Measurements from ENCODE around the gene OSBPL10. TPM values are rescaled to one million over a fixed set of nuclear protein-coding genes. Genes with fewer than 3 reads are reported as not detected.
"Not testable (repeated sequence)": the region's sequence is repeated elsewhere in the genome, so short reads cannot be mapped to it uniquely, and the experiment has no call there.

The OSBPL10 gene
- total RNA-seq, 1 donor from 2014 or later: 17.3 TPM

- no peak for DNase-seq (ENCODE audit: low read depth, low spot score)
Observed at GRCh38 chr3:31891876-31892455, 89.1 kb downstream of the OSBPL10 start.

- DNase-seq (ENCODE audit: low read depth, low spot score): no peak
Observed at GRCh38 chr3:31890742-31891469, 90.2 kb downstream of the OSBPL10 start.

DNA sequence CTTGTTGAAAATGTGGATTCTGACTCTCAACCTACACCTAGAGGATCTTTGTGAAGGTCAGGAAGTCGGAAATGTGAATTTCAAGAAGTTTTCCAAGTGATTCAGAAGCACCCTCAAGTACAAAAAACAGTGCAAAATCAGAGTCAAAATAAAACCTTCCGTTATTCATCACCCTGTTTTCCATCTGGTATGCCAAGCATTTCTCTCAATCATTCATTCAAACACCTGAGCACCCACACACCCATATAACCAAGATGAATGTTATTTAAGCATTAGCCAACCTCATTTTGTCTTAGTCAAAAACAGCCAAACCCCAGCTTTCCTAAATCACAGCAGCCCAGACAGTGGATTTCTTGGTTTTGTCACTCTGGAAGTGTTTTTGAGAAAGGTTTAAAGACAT, 91.1 kb downstream of the OSBPL10 start:
- no peak for DNase-seq (ENCODE audit: low read depth, low spot score)

DNA sequence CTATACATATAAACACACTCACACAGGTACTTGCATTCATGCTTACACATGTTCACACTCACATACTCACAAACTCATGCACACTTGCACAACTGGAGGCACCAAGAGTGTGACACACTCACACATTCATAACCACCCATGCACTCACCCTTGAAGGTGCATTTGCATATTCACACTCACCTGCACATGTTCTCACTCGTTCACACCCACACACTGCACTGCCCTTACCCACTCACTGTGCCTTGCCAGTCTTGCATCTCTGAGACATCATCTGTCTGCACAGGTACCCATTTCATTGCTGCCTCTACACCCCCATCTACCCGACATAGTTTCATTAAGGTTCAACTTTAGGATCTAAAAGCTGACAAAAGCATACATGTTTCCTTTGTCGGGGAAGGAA, 95.8 kb downstream of the OSBPL10 start:
- no peak for DNase-seq (ENCODE audit: low read depth, low spot score)

- DNase-seq (ENCODE audit: low read depth, low spot score): no peak
Observed at GRCh38 chr3:31884251-31884650, 96.8 kb downstream of the OSBPL10 start.

GRCh38 chr3:31882895-31883294, 98.2 kb downstream of the OSBPL10 start:
- DNase-seq (ENCODE audit: low read depth, low spot score): no peak

- DNase-seq (ENCODE audit: low read depth, low spot score): no peak
Observed at GRCh38 chr3:31882431-31882830, 98.6 kb downstream of the OSBPL10 start.

DNA sequence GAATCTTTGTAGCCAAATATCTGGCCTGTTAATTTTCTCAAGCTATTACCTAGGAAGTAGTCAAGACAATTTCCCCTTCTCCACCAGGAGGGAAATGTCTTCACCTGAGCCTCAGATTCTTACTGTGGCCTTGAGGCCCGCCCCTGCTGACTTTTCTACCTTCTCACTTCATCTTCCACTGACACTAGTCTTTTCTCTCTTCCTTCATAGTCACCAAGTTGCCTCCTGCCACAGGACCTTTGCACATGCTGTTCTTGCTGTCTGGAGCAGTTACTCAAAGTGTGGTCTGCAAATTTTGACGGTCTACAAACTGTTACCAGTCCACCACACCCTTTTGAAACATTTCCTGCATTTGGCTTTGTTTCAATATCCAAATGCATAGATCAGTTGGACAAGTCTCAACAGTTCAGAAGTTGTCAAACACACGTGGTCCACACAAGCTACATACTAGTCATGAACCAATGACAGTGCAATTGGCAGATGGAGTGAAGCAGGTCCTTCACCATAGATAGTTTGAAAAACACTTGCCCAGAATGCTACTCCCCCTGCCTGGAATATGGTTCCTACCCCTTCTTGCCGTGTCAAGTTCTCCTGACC, 100.5 kb downstream of the OSBPL10 start:
- no peak for DNase-seq (ENCODE audit: low read depth, low spot score)

- DNase-seq (ENCODE audit: low read depth, low spot score): no peak
Observed at GRCh38 chr3:31880020-31880419, 101.0 kb downstream of the OSBPL10 start.

GRCh38 chr3:31879365-31879764, 101.7 kb downstream of the OSBPL10 start:
- no peak for DNase-seq (ENCODE audit: low read depth, low spot score)

DNA sequence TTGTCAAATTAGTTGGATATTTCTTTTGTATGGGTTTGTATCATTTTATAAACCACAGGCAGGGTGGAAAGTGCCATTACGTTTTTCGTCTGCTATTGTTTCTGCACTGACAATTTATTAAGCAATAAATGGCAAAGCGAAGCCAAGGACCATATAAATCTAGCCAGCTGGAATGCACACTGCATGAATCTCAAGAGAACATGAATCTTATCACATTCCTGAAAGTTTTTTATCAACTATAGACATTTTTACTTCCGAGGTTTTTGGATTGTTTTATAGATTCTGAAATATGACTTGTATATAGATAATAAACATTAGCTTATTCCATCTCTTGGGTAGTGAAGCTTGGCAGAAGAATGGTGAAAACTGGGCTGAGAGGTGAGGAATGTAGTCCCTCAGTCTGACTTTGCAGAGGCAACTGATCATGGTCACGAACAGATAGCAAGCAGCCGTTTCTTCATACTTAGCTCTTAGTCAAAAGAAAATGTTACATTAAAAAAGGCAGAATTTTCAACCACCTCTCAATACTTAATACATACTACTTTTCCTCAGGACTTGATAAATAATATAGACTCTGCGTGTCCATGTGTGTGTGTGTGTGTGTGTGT, 102.7 kb downstream of the OSBPL10 start:
- DNase-seq (ENCODE audit: low read depth, low spot score): no peak

- peak; percentile 22 for DNase-seq (ENCODE audit: low read depth, low spot score)
Observed at GRCh38 chr3:31876331-31876730, 104.7 kb downstream of the OSBPL10 start.

- DNase-seq (ENCODE audit: low read depth, low spot score): no peak
Observed at GRCh38 chr3:31875437-31875836, 105.6 kb downstream of the OSBPL10 start.

- no peak for DNase-seq (ENCODE audit: low read depth, low spot score)
Observed at GRCh38 chr3:31873254-31873820, 107.7 kb downstream of the OSBPL10 start.

- DNase-seq (ENCODE audit: low read depth, low spot score): no peak
Observed at GRCh38 chr3:31871939-31872507, 109.0 kb downstream of the OSBPL10 start.

DNA sequence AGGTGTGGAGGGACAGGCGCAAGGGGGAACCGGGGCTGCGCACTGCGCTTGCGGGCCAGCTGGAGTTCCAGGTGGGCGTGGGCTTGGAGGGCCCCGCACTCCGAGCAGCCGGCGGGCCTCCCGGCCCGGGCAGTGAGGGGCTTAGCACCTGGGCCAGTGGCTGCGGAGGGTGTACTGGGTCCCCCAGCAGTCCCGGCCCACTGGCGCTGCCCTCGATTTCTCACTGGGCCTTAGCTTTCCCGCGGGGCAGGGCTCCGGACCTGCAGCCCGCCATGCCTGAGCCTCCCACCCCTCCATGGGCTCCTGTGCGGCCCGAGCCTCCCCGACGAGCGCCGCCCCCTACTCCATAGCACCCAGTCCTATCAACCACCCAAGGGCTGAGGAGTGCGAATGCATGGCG, 111.0 kb downstream of the OSBPL10 start:
- not testable (repeated sequence) for DNase-seq (ENCODE audit: low read depth, low spot score)

DNA sequence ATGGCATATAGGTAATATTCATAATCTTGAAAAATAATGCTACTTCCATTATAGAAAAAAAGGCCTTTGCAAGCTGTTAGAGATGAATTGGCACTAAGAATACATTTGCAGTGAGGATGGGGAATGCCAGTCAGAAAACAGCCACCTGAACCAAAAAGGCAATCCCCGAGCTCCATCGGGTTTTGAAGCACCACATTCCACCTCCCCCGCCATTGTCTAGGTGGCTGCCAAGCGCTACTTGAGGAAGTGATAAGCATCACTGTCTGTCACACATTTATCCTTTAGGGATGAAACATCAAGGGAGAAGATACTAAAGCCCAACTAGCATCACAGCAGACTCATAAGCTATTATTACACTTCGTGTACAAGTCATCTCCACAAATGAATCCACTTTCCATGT, 112.8 kb downstream of the OSBPL10 start:
- DNase-seq (ENCODE audit: low read depth, low spot score): no peak

- no peak for DNase-seq (ENCODE audit: low read depth, low spot score)
Observed at GRCh38 chr3:31862666-31863279, 118.3 kb downstream of the OSBPL10 start.

DNA sequence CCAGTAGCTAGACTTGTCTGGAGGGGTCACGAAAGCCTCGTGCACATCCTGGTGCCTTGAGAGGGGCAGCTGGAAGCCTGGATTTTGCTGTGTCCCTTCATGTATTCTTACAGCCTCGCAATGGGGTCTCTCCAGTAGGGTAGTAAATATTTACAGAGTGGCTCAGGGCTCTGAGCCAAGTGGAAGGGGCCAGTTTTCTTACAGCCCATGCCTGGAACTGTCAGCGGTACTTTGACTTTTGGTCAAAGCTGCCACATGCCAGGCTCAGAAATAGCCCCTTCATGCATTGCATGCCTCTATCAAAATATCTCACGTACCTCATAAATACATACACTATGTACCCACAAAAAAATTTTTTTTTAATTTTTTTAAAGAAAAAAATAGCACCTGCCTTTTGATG, 119.2 kb downstream of the OSBPL10 start:
- DNase-seq (ENCODE audit: low read depth, low spot score): no peak

- not testable (repeated sequence) for DNase-seq (ENCODE audit: low read depth, low spot score)
Observed at GRCh38 chr3:31860642-31861041, 120.4 kb downstream of the OSBPL10 start.

DNA sequence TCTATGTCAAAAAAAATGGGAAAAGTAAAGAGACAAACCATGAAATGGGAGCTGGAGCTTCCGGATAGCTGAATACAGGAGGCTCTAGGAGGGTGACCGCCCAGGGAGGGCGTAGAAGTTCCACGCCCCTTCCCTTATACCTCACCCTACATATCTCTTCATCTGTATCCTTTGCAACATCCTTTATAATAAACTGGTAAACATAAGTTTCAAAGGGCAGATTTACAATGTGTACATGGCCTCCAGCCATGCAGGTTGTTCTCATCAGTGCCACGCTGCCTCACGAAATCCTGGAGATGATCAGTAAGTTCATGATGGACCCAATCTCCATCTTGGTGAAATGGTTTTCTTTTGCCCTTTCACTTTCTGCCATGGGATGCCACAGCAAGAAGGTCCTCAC, 121.8 kb downstream of the OSBPL10 start:
- no peak for DNase-seq (ENCODE audit: low read depth, low spot score)
